Esophagus muscularis mucosa (tissue), 4 donors: Measurements from ENCODE around the gene FXYD6. TPM values are rescaled to one million over a fixed set of nuclear protein-coding genes. Genes with fewer than 3 reads are reported as not detected.
A peak's percentile ranks its signal among the peaks of the same experiment; 100 is the strongest.
"Not testable (repeated sequence)": the region's sequence is repeated elsewhere in the genome, so short reads cannot be mapped to it uniquely, and the experiment has no call there.

ENCODE experiments used
- DNase-seq: peaks from one replicate; pipeline ENCODE4 v3.0.0-alpha.2; 2017; ENCODE audit errors: extremely low spot score
- H3K27ac ChIP-seq, 4 donors: fragments of 200-600 bp; sonication (generic); replicated peaks in 1 of 4; 1 replicate in 3 of 4; 2 replicates in 1 of 4; pipeline ENCODE4 v1.5.1; 2016 to 2019; ENCODE audit warnings: mild to moderate bottlenecking in 1 of 4
- H3K27me3 ChIP-seq, 4 donors: fragments of 200-600 bp; sonication (generic); one replicate each; pipeline versions ENCODE4 v1.5.1 to v1.6.0; 2016 to 2019
- H3K36me3 ChIP-seq, 4 donors: fragments of 200-600 bp; sonication (generic); one replicate each; pipeline ENCODE4 v1.5.1; 2016 to 2019
- H3K4me1 ChIP-seq, 4 donors: fragments of 200-600 bp; sonication (generic); one replicate each; pipeline ENCODE4 v1.5.1; 2016 to 2019
- H3K4me3 ChIP-seq, 4 donors: fragments of 200-600 bp; sonication (generic); 1 replicate in 2 of 4; 2 replicates in 2 of 4; pipeline ENCODE4 v1.5.1; 2016 to 2019; ENCODE audit warnings: mild to moderate bottlenecking in 4 of 4, moderate library complexity in 1 of 4
- H3K9me3 ChIP-seq, 4 donors: fragments of 200-600 bp; sonication (generic); 1 replicate in 3 of 4; 2 replicates in 1 of 4; pipeline ENCODE4 v1.5.1; 2016 to 2019
- CTCF ChIP-seq, 3 experiments: fragments of 200-600 bp in 2 of 3; fragments of 450-650 bp in 1 of 3; sonication (generic) in 2 of 3; IDR thresholded peaks; one replicate each; pipeline ENCODE4 v1.5.1; 2017 to 2019; ENCODE audit warnings: antibody characterized with exemption in 3 of 3, mild to moderate bottlenecking in 2 of 3, moderate library complexity in 1 of 3
- EP300 ChIP-seq: sonication (generic); formaldehyde crosslinking; IDR thresholded peaks from one replicate; pipeline ENCODE4 v1.6.1; 2017; ENCODE audit warnings: antibody characterized with exemption
- POLR2A ChIP-seq: fragments of 450-650 bp; IDR thresholded peaks from one replicate; pipeline ENCODE4 v1.6.1; 2017; ENCODE audit warnings: antibody characterized with exemption, moderate library complexity, mild to moderate bottlenecking, low read depth
- POLR2AphosphoS5 ChIP-seq, 2 donors: sonication (generic); formaldehyde crosslinking; IDR thresholded peaks; one replicate each; pipeline ENCODE4 v1.6.1; 2017; ENCODE audit warnings: antibody characterized with exemption in 2 of 2
- WGBS: methylation state at CpG from one replicate; pipeline ENCODE4 v1.1.5; 2018; 5-methylcytosine and 5-hydroxymethylcytosine counted together
- intact Hi-C: fragments of 100-400 bp; cut with DNase I; formaldehyde crosslinking; loops from one replicate; pipeline ENCODE4 v1.15.1; 2023
- total RNA-seq, 4 donors: library from RNA; depleted of rRNA; stranded (reverse); fragments of >200 nt; gene quantifications; one replicate each; pipeline versions ENCODE4 v1.1.0 to v1.2.1, GENCODE V29; 2016

Gene FXYD6
- total RNA-seq, result 100 to 1,000 TPM in 2 of 4 donors, 10 to 100 TPM in 2; 78.9 to 105 (median 91.5) TPM

DNA sequence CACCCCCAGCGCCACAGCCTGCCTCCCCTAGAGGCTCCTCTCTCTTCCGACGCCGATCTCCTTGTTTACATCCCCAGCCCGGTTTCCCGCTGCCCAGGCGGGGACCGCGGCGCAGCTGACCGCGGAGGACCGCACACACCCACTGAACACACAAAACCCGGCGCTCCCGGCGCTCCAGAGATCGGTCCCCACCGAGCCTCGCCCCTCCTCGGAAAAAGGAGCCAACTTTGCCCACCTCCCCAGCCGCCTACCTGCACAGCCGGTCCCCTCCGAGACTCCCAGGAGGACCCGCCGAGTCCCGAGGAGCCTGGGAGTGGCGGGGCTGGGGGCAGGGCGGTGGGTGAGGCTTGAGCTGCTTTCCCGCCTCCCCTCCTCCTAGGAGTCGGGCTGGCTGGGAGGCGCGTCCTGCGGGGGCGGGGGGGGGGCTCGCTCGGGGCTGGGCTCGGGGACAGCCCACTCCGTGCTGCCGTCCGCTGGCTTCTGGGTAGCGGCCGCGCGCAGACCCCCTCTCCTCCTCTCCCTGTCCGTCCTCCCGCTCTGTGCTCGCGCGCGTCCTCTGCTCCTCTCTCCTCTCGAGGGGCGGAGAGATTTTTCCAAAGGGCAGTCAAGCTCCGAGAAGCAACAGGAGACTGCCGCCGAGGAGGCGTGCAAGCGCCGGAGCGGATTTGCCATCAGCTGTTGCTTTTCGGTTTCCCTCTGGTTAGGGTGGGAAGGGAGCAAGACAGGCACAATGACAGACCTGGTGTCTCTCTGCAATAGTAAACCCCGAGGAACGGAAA lies at the start of gene FXYD6:
FXYD6 (minus strand) TSS at position 318 of the 779 bp plus-strand sequence. CDS start 33,882 bp downstream, outside the sequence.
- Histone ChIP-seq H3K4me1 (peaks cover 43 to 73% (median 63%) of the 10 kb centered on the region in 4 donors), H3K27ac (peak within 1 kb of the TSS; percentile 78 to 81 (median 78)), H3K9me3 (no peaks in the 10 kb centered on the region), H3K4me3 (peak within 1 kb of the TSS; percentile 64 to 79 (median 66)), H3K27me3 (peaks cover 0 to 23% (median 3%) of the 10 kb centered on the region in 4 donors), H3K36me3 (no peaks in the 10 kb centered on the region)
- WGBS, result 0% methylated on average over 28 of the region's 63 CpGs
- no peak for TF ChIP-seq CTCF (IDR thresholded peaks at IDR 0.05)
- peak; percentile 64 to 69 for TF ChIP-seq POLR2AphosphoS5 (IDR thresholded peaks at IDR 0.05)
- intact Hi-C loops, result no loop called here
- no peak for DNase-seq

GRCh38 chr11:117926166-117926565 lies 49.7 kb upstream of the FXYD6 start:
- H3K27me3 ChIP-seq, H3K4me1 ChIP-seq, H3K27ac ChIP-seq, H3K36me3 ChIP-seq, intact Hi-C loops, DNase-seq, H3K9me3 ChIP-seq, H3K4me3 ChIP-seq: not testable (repeated sequence)
- 77% methylated on average over 6 of the region's 7 CpGs for WGBS

GRCh38 chr11:117925198-117925925 lies 48.9 kb upstream of the FXYD6 start:
- H3K27ac ChIP-seq, result no peak overlapping the region
- 87% methylated on average over 10 of the region's 11 CpGs for WGBS
- no peak for DNase-seq
- H3K27me3 ChIP-seq, result peaks cover 0 to 8% (median 0%) of the 10 kb centered on the region in 4 donors
- H3K4me1 ChIP-seq, result no peaks in the 10 kb centered on the region
- H3K9me3 ChIP-seq, result no peaks in the 10 kb centered on the region
- H3K4me3 ChIP-seq, result no peak overlapping the region
- intact Hi-C loops, result no loop called here
- H3K36me3 ChIP-seq, result no peaks in the 10 kb centered on the region
- no peak for TF ChIP-seq POLR2A
- no peak for TF ChIP-seq CTCF (IDR thresholded peaks at IDR 0.05)
- no peak for TF ChIP-seq EP300
- TF ChIP-seq POLR2AphosphoS5 (IDR thresholded peaks at IDR 0.05), result no peak

- TF ChIP-seq POLR2AphosphoS5 (IDR thresholded peaks at IDR 0.05), result no peak
- TF ChIP-seq CTCF (IDR thresholded peaks at IDR 0.05), result no peak
- no peak for TF ChIP-seq POLR2A
- no peak for TF ChIP-seq EP300
- no peak for DNase-seq
- H3K27ac ChIP-seq, result no peak overlapping the region
- H3K36me3 ChIP-seq, result no peaks in the 10 kb centered on the region
- WGBS, result 95% methylated on average over 9 of the region's 11 CpGs
- H3K27me3 ChIP-seq, result peaks cover 0 to 8% (median 0%) of the 10 kb centered on the region in 4 donors
- intact Hi-C loops, result no loop called here
- no peaks in the 10 kb centered on the region for H3K9me3 ChIP-seq
- H3K4me1 ChIP-seq, result no peaks in the 10 kb centered on the region
- H3K4me3 ChIP-seq, result no peak overlapping the region
Observed at GRCh38 chr11:117924631-117925170, 48.2 kb upstream of the FXYD6 start.

- Histone ChIP-seq H3K4me1 (peaks cover 0 to 4% (median 0%) of the 10 kb centered on the region in 4 donors), H3K4me3 (no peak overlapping the region), H3K36me3 (no peaks in the 10 kb centered on the region), H3K9me3 (no peaks in the 10 kb centered on the region), H3K27me3 (peaks cover 0 to 4% (median 0%) of the 10 kb centered on the region in 4 donors), H3K27ac (no peak overlapping the region)
- no peak for DNase-seq
- TF ChIP-seq EP300, result no peak
- TF ChIP-seq POLR2AphosphoS5 (IDR thresholded peaks at IDR 0.05), result no peak
- TF ChIP-seq POLR2A, result no peak
- 76% methylated on average over 7 of the region's 7 CpGs for WGBS
- intact Hi-C loops, result no loop called here
Observed at GRCh38 chr11:117923773-117924172, 47.3 kb upstream of the FXYD6 start.
